HEK293 (cell line): ENCODE results near the gene RRP1B.

Source experiments
- CTCF ChIA-PET: fragments of 350-600 bp; formaldehyde crosslinking; extraction: SDS; loops from one replicate; lab custom pipeline; 2021; ENCODE audit warnings: antibody characterized with exemption; lab: Yijun Ruan, JAX
- POLR2A ChIA-PET: fragments of 300-600 bp; formaldehyde crosslinking; extraction: SDS; loops from one replicate; lab custom pipeline; 2020; ENCODE audit warnings: antibody characterized with exemption, inconsistent platforms; lab: Yijun Ruan, JAX
- H3K27ac ChIP-seq: fragments of 200-500 bp; sonication (Bioruptor generic); 2 replicates; pipeline ENCODE4 v1.5.1; 2014; ENCODE audit warnings: low read depth, low read length, control low read depth, inconsistent platforms; ENCODE audit errors: extremely low read depth
- H3K36me3 ChIP-seq, 2 experiments: fragments of 200-500 bp in 1 of 2; sonication (Bioruptor generic) in 1 of 2; 1 replicate in 1 of 2; 2 replicates in 1 of 2; pipeline ENCODE4 v1.5.1; 2014 to 2017; ENCODE audit warnings: inconsistent platforms in 2 of 2, low read length in 2 of 2; ENCODE audit not compliant: control insufficient read depth in 2 of 2, insufficient read depth in 1 of 2
- H3K4me1 ChIP-seq: fragments of 200-500 bp; sonication (Bioruptor generic); 2 replicates; pipeline ENCODE4 v1.5.1; 2014; ENCODE audit warnings: mild to moderate bottlenecking, low read length, inconsistent platforms; ENCODE audit not compliant: control insufficient read depth, insufficient read depth
- H3K4me3 ChIP-seq: 2 replicates; pipeline ENCODE4 v1.5.1; 2011; ENCODE audit warnings: low read depth, mild to moderate bottlenecking, control low read depth, low read length, moderate library complexity
- H3K9me3 ChIP-seq: fragments of 200-500 bp; sonication (Bioruptor generic); 2 replicates; pipeline ENCODE4 v1.5.1; 2014; ENCODE audit warnings: low read depth, low read length, inconsistent platforms; ENCODE audit not compliant: control insufficient read depth, insufficient read depth
- ELK4 ChIP-seq: IDR thresholded peaks from 2 replicates; pipeline ENCODE4 v1.6.1; 2011; ENCODE audit warnings: mild to moderate bottlenecking, low read depth, low read length, borderline replicate concordance
- HIC1 ChIP-seq: fragments of 450-650 bp; formaldehyde crosslinking; IDR thresholded peaks from 2 replicates; pipeline ENCODE4 v1.5.1; 2016; ENCODE audit warnings: missing biosample characterization, missing genetic modification characterization
- KLF10 ChIP-seq: fragments of 450-650 bp; IDR thresholded peaks from 2 replicates; pipeline ENCODE4 v1.5.1; 2018; ENCODE audit warnings: missing biosample characterization, mild to moderate bottlenecking, missing genetic modification characterization
- KLF17 ChIP-seq: fragments of 450-650 bp; formaldehyde crosslinking; IDR thresholded peaks from 2 replicates; pipeline ENCODE4 v1.5.1; 2016; ENCODE audit warnings: missing biosample characterization, missing genetic modification characterization
- MYNN ChIP-seq: fragments of 450-650 bp; formaldehyde crosslinking; IDR thresholded peaks from 2 replicates; pipeline ENCODE4 v1.5.1; 2016; ENCODE audit warnings: missing biosample characterization, missing genetic modification characterization, borderline replicate concordance
- MZF1 ChIP-seq: fragments of 450-650 bp; formaldehyde crosslinking; IDR thresholded peaks from 2 replicates; pipeline ENCODE4 v1.5.1; 2017; ENCODE audit warnings: missing biosample characterization, missing genetic modification characterization, borderline replicate concordance
- PATZ1 ChIP-seq: fragments of 450-650 bp; formaldehyde crosslinking; IDR thresholded peaks from 2 replicates; pipeline ENCODE4 v1.5.1; 2016; ENCODE audit warnings: missing biosample characterization, missing genetic modification characterization
- PRDM1 ChIP-seq: fragments of 450-650 bp; formaldehyde crosslinking; IDR thresholded peaks from 2 replicates; pipeline ENCODE4; 2016; ENCODE audit warnings: missing biosample characterization, missing genetic modification characterization
- REPIN1 ChIP-seq: fragments of 450-650 bp; formaldehyde crosslinking; IDR thresholded peaks from 2 replicates; pipeline ENCODE4 v1.5.1; 2017; ENCODE audit warnings: missing biosample characterization, missing genetic modification characterization, low read depth
- SP2 ChIP-seq: fragments of 450-650 bp; formaldehyde crosslinking; IDR thresholded peaks from 2 replicates; pipeline ENCODE4 v1.5.1; 2016; ENCODE audit warnings: missing biosample characterization, missing genetic modification characterization
- ZNF121 ChIP-seq: fragments of 450-650 bp; formaldehyde crosslinking; IDR thresholded peaks from 2 replicates; pipeline ENCODE4 v1.5.1; 2016; ENCODE audit warnings: missing biosample characterization, missing genetic modification characterization
- ZNF148 ChIP-seq: fragments of 450-650 bp; formaldehyde crosslinking; IDR thresholded peaks from 2 replicates; pipeline ENCODE4 v1.5.0; 2017; ENCODE audit warnings: missing biosample characterization, missing genetic modification characterization, borderline replicate concordance
- ZNF157 ChIP-seq: fragments of 450-650 bp; formaldehyde crosslinking; IDR thresholded peaks from 2 replicates; pipeline ENCODE4 v1.5.1; 2016; ENCODE audit warnings: missing biosample characterization, missing genetic modification characterization
- ZNF175 ChIP-seq: fragments of 450-650 bp; formaldehyde crosslinking; IDR thresholded peaks from 2 replicates; pipeline ENCODE4 v1.5.1; 2016; ENCODE audit warnings: missing biosample characterization, missing genetic modification characterization
- ZNF2 ChIP-seq: fragments of 450-650 bp; formaldehyde crosslinking; IDR thresholded peaks from 2 replicates; pipeline ENCODE4 v1.5.1; 2016; ENCODE audit warnings: missing biosample characterization, missing genetic modification characterization
- ZNF24 ChIP-seq: fragments of 450-650 bp; formaldehyde crosslinking; IDR thresholded peaks from 2 replicates; pipeline ENCODE4 v1.5.1; 2016; ENCODE audit warnings: missing biosample characterization, missing genetic modification characterization
- ZNF26 ChIP-seq: fragments of 450-650 bp; formaldehyde crosslinking; IDR thresholded peaks from 2 replicates; pipeline ENCODE4 v1.5.1; 2016; ENCODE audit warnings: missing biosample characterization, missing genetic modification characterization
- ZNF335 ChIP-seq: fragments of 450-650 bp; formaldehyde crosslinking; conservative IDR thresholded peaks from 2 replicates; pipeline ENCODE4 v1.5.1; 2016; ENCODE audit warnings: missing biosample characterization, missing genetic modification characterization
- ZNF37A ChIP-seq: fragments of 450-650 bp; IDR thresholded peaks from 2 replicates; pipeline ENCODE4 v1.5.1; 2018; ENCODE audit warnings: missing biosample characterization, missing genetic modification characterization
- ZNF596 ChIP-seq: fragments of 450-650 bp; IDR thresholded peaks from 2 replicates; pipeline ENCODE4 v1.5.0; 2018; ENCODE audit warnings: missing biosample characterization, mild to moderate bottlenecking, missing genetic modification characterization, moderate library complexity
- ZNF600 ChIP-seq: fragments of 450-650 bp; formaldehyde crosslinking; IDR thresholded peaks from 2 replicates; pipeline ENCODE4 v1.5.1; 2016; ENCODE audit warnings: missing biosample characterization, missing genetic modification characterization
- ZNF623 ChIP-seq: fragments of 450-650 bp; formaldehyde crosslinking; IDR thresholded peaks from 2 replicates; pipeline ENCODE4 v1.5.1; 2016; ENCODE audit warnings: missing biosample characterization, missing genetic modification characterization
- ZNF624 ChIP-seq: fragments of 450-650 bp; formaldehyde crosslinking; IDR thresholded peaks from 2 replicates; pipeline ENCODE4 v1.5.1; 2017; ENCODE audit warnings: missing biosample characterization, missing genetic modification characterization
- ZNF677 ChIP-seq: fragments of 450-650 bp; IDR thresholded peaks from 2 replicates; pipeline ENCODE4 v1.5.0; 2018; ENCODE audit warnings: missing biosample characterization, mild to moderate bottlenecking, missing genetic modification characterization, moderate library complexity
- ZNF704 ChIP-seq: fragments of 450-650 bp; formaldehyde crosslinking; IDR thresholded peaks from 2 replicates; pipeline ENCODE4 v1.5.1; 2016; ENCODE audit warnings: missing biosample characterization, missing genetic modification characterization
- ZNF768 ChIP-seq: fragments of 450-650 bp; formaldehyde crosslinking; IDR thresholded peaks from 2 replicates; pipeline ENCODE4 v1.5.1; 2018; ENCODE audit warnings: missing biosample characterization, mild to moderate bottlenecking, missing genetic modification characterization
- ZSCAN23 ChIP-seq: fragments of 450-650 bp; formaldehyde crosslinking; IDR thresholded peaks from 2 replicates; pipeline ENCODE4 v1.5.1; 2016; ENCODE audit warnings: missing biosample characterization, missing genetic modification characterization

Gene RRP1B

GRCh38 chr21:43727519-43728153 is 68.3 kb downstream of the RRP1B start:
- Histone ChIP-seq H3K9me3 (no peaks in the 10 kb centered on the region), H3K4me1 (peaks cover 6% of the 10 kb centered on the region; the same call in 1 of the 2 replicates), H3K27ac (peak overlapping the region; percentile 38; the same call in 1 of the 2 replicates), H3K36me3 (peaks cover 0 to 21% of the 10 kb centered on the region in 2 experiments; a peak in 2 of 3 replicates), H3K4me3 (no peak overlapping the region)
- ChIA-PET CTCF (interaction anchor here (0.5 to 2.1 kb wide), 5 partner anchors 11 to 31 kb away, joined by 3 to 12 read pairs (median 4); no protein-coding TSS in a partner anchor), POLR2A (interaction anchor here (1.0 to 3.1 kb wide), 9 partner anchors 8 to 83 kb away, joined by 3 to 25 read pairs (median 6); partner anchors contain the start of genes HSF2BP, PDXK and RRP1B)
- TF ChIP-seq ZSCAN23 (no peak), ZNF335 (tag by site-specific recombination) (no peak), ZNF623 (tag by site-specific recombination) (no peak), REPIN1 (tag by site-specific recombination) (no peak), ZNF624 (tag by site-specific recombination) (no peak), MZF1 (tag by site-specific recombination) (no peak), PATZ1 (no peak), HIC1 (no peak), KLF17 (tag by site-specific recombination) (peak; percentile 44; the same call in 1 of the 2 replicates), ZNF175 (tag by site-specific recombination) (no peak), ZNF600 (tag by site-specific recombination) (peak; percentile 58), ZNF2 (no peak), ZNF677 (tag by site-specific recombination) (no peak), MYNN (tag by site-specific recombination) (no peak), ZNF768 (tag by site-specific recombination) (no peak), ELK4 (no peak), KLF10 (tag by site-specific recombination) (no peak), ZNF596 (tag by site-specific recombination) (no peak), PRDM1 (tag by site-specific recombination) (no peak), SP2 (tag by site-specific recombination) (0 out of 2 replicates have a peak, but pooled peaks have one; percentile 12), ZNF157 (tag by site-specific recombination) (no peak), ZNF26 (tag by site-specific recombination) (no peak), ZNF37A (tag by site-specific recombination) (no peak), ZNF24 (no peak), ZNF121 (no peak), ZNF148 (tag by site-specific recombination) (no peak), ZNF704 (no peak)
